Upper lobe of left lung (tissue), 4 donors: ENCODE measurements around the gene THSD7A.

Experiments used
- CTCF ChIP-seq, 6 experiments: fragments of 450-650 bp in 4 of 6; fragments of 200-600 bp in 2 of 6; sonication (generic) in 2 of 6; IDR thresholded peaks; one replicate each; pipeline ENCODE4 v1.5.1; 2016 to 2019; ENCODE audit warnings: antibody characterized with exemption in 6 of 6
- POLR2A ChIP-seq, 4 donors: fragments of 450-650 bp; IDR thresholded peaks; one replicate each; pipeline ENCODE4 v1.5.1; 2016 to 2017; ENCODE audit warnings: antibody characterized with exemption in 4 of 4, mild to moderate bottlenecking in 2 of 4

- TF ChIP-seq POLR2A (IDR thresholded peaks at IDR 0.05): no peak
- TF ChIP-seq CTCF (IDR thresholded peaks at IDR 0.05): no peak
Observed at GRCh38 chr7:11819271-11819670, 12.7 kb downstream of the THSD7A start.
